D341Med (cell line): ENCODE results near the gene TTC21B.
"Not testable (repeated sequence)": the region's sequence is repeated elsewhere in the genome, so short reads cannot be mapped to it uniquely, and the experiment has no call there.

ENCODE experiments used
- DNase-seq: peaks from one replicate; pipeline ENCODE4 v3.0.0; 2012; ENCODE audit warnings: low spot score

The TTC21B gene

GRCh38 chr2:165886487-165887146 is 67.0 kb downstream of the TTC21B start:
- DNase-seq, result no peak

DNA sequence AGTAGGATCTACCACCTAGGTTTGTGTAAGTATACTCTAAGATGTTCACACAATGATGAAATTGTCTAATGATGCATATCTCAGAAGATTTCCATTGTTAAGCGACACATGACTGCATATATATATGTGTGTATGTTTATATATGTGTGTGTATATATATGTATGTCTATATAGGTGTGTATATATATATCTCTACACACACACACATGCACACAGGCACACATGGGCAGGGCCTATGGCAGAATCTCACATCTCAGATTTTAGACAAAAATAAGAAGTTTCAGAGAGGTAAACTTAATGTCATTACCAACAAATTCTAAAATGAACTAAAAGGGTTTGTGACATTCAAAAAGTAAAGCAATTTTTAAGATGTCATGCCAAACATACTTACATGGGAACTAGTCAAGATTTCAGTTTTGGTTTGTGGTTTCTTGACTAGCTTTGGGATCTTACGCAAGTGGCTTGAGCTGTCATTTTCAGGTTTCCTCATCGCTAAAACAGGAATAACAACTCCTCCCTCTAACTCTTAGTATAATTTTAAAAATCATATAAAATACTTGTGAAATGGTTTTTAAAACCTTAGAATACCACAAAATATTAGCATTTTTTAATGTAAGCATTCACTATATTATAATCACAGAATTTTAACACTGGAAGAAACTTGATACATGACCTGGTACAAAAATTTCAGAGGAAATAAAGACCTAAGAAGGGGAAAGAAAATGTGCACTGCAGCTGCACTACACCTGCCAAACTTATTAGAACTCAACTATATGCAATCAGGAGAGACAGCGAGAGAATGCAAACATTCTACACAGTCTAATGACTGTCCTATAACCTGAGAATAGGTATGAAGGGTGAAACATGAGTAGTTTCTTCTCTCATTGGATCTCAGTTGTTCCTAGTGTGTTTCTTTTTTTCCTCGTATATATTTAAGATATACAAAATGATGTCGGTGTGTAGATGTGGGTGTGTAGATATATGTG is 75.7 kb downstream of the TTC21B start:
- DNase-seq, result no peak

GRCh38 chr2:165876712-165877111 is 76.9 kb downstream of the TTC21B start:
- no peak for DNase-seq

- DNase-seq, result no peak
Measured at GRCh38 chr2:165876269-165876668, 77.3 kb downstream of the TTC21B start.

DNA sequence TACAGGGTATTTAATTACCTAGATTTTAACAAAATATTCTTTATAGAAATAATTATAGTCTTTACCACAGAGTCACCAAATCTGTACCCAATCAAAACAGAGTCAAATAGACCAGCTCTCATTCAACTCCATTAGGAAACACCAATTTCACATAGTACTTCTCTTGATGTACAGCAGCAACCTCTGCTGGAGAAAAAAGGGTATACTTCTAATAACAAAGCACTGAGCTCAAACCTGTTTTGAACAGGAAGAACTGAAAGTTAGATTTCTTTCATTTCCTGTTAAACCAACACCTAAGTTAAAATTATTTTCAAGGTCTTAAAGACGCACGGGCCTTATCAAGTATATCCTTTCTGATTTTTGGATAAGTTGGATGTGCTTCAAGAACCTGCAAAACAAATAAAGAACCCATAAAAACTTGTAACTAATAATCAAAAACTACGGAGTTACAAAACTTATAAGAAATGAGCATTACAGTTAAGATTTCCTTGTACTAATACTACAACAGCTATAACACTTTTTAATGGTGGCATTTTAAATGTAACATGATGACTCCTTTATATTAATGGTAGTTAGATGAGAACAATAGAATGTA is 79.0 kb downstream of the TTC21B start:
- peak; percentile 39 for DNase-seq

- no peak for DNase-seq
Measured at GRCh38 chr2:165872101-165872791, 81.3 kb downstream of the TTC21B start.

DNA sequence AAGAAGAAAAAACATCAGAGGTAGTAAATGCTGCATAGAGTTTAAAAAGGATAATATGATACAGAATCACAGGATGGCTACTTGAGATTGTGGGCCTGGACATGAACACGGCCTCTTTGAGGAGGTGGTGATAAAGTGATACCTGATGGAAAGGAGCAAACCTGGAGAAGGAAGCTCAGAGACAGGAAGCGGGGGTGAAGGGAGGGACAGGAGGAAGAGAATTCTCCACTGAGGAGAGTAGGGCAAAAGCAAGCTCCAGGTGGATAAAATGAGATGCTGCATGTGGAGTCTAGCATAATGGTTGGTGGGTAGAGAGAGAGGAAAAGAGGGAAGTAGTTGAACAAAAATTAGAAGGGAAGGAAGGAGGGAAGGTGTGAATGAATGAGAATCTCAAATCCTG is 82.6 kb downstream of the TTC21B start:
- no peak for DNase-seq

GRCh38 chr2:165870346-165870745 is 83.2 kb downstream of the TTC21B start:
- DNase-seq, result no peak

DNA sequence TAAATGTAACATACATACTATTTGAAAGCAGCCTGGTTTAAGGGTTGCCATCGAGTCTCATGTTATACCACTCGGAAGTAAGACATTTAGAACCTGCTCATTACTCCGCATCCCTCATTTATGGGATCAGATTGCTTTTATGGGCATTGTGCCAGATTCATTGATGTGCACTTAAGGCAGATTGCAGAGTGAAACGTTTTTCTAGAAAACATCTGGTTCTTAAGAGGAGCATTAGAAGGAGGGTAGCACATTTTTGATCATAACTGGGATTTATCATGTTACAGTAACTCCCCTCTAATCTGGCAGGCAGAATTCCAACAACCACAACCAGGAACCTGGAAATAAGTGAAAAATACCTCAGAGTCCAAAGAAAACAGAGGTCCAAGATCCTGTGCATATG is 85.4 kb downstream of the TTC21B start:
- no peak for DNase-seq

DNA sequence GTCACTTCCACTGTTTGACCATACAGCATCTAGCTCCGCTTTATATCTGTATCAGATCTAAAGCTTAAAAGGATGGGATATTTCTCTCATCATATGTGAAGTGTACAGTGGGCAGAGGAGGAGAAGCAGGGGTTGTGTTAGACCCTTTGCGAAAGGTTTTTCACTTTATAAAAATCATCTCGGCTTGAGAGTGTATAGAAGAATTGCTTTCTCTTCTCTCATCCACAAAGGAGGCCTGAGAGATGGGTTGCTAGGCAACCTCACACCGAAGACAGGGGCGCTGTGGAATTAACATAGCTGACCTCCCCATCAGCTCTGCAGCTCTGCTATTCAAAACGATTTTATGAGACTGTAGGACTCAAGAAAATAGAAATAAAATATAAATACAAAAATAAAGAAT is 89.3 kb downstream of the TTC21B start:
- DNase-seq, result no peak

DNA sequence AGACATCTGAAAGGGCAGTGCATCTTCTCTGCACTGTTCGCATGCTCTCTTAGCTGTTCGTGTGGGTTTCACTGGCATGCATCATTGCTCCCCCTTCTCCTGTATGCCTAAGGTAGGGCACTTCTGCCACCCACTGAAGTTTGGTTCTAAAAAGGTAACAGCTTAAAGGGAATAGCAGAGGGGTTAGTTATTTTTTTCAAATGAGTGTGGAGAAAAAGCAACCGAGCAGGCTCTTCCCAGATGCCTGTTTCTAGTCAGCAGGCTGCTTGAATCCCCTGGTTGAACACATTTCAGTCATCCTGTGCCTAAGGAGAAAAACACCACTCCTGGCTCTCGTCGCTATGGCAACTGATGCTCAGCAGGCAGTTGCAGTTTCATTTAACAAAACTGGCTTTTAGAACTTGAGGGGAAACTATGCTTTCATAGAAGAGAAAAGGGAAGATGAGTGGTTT is 89.7 kb downstream of the TTC21B start:
- DNase-seq, result no peak

DNA sequence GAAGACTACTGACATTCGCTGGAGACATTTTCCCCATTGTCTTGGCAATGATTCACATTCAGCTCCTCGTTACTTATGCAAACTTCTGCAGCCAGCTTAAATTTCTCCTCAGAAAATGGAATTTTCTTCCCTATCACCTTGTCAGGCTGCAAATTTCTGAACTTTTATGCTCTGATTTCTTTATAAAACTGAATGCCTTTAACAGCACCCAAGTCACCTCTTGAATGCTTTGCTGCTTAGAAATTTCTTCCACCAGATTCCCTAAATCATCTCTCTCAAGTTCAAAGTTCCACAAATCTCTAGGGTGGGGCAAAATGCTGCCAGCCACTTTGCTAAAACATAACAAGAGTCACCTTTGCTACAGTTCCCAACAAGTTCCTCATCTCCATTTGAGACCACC is 92.5 kb downstream of the TTC21B start:
- not testable (repeated sequence) for DNase-seq

DNA sequence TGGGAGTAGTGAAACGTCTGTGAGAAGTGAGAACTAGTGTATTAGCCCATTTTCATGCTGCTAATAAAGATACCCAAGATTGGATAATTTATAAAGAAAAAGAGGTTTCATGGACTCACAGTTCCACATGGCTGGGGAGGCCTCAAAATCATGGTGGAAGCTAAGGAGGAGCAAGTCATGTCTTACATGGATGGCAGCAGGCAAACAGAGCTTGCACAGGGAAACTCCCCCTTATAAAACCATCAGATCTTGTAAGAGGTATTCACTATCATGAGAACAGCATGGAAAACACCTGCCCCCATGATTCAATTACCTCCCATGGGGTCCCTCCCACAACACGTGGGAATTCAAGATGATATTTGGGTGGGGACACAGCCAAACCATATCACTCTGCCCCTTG is 93.9 kb downstream of the TTC21B start:
- DNase-seq, result not testable (repeated sequence)

- no peak for DNase-seq
Measured at GRCh38 chr2:165857876-165858275, 95.7 kb downstream of the TTC21B start.

- DNase-seq, result no peak
Measured at GRCh38 chr2:165852394-165852793, 101.2 kb downstream of the TTC21B start.

GRCh38 chr2:165847001-165847400 is 106.6 kb downstream of the TTC21B start:
- DNase-seq, result no peak

- no peak for DNase-seq
Measured at GRCh38 chr2:165846056-165846455, 107.5 kb downstream of the TTC21B start.

DNA sequence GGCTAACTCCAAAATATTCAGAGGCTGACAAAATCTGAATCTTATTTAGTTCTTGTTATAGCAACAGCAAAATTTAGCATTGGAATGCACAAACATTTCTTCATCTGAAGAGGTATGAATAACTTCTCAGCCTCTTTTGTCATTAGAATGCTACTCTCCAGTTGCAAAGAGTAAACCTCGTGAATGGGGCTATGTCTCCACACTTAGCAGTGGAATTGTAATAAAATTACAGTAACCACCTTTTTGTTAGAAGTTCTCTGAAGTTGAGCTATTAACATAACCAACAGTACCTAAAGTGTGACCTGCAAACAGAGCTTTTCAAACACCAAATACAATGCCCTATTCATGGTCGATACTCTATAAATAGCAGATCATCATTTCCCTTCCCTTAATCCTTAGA is 109.4 kb downstream of the TTC21B start:
- no peak for DNase-seq

- no peak for DNase-seq
Measured at GRCh38 chr2:165843351-165843750, 110.2 kb downstream of the TTC21B start.

- no peak for DNase-seq
Measured at GRCh38 chr2:165840333-165840958, 113.1 kb downstream of the TTC21B start.

DNA sequence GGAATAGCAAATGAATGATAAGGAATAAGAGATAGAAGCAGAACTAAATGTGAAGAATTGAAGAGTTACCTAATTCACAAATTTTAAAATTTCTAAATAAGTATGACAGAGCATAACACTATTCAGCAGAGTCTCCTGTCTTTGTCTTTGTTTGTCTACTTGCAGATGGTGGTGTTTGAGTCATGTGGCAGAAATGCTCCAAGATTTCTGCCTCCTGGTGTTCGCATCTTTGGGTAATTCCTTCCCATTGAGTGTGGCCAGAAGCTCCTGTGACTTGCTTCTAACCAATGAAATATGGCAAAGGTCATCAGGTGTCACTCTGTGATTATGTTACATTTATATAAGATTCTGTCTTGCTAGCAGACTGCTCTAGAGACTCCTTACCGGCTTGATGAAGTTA is 114.0 kb downstream of the TTC21B start:
- DNase-seq, result no peak

DNA sequence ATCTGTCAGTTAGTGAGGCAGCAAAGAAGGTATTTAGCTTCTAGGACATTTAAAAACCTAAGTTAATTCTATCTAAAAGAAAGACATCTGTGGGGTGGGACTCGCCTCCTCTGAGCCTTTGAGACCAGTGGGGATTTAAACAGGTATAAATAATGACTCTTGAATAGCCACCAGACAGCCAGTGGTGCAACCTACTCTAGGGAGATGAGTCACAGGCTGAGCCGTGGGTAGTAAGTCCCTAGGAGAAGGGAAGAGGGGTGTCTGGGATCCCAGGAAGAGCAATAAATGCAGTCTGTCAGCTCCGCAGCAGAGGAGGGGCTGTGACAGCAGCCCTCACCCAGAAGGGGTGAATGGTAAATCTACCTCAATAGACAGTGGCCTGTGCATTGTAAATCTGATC is 116.5 kb downstream of the TTC21B start:
- no peak for DNase-seq
